GM18907 (cell line): ENCODE results near the gene B3GALNT1.

ENCODE experiments used
- ATAC-seq: cut with Tn5 transposase; IDR thresholded peaks from one replicate; pipeline ENCODE4 v1.9.1; 2021; ENCODE audit warnings: mild to moderate bottlenecking, moderate library complexity; ENCODE audit not compliant: unreplicated experiment

Gene B3GALNT1

GRCh38 chr3:161081633-161082032 is 23.5 kb downstream of the B3GALNT1 start:
- peak; percentile 91 for ATAC-seq

GRCh38 chr3:161073181-161073580 is 32.0 kb downstream of the B3GALNT1 start:
- no peak for ATAC-seq

- ATAC-seq, result no peak
These were observed 32.4 kb downstream of the B3GALNT1 start for GRCh38 chr3:161072751-161073150.

GRCh38 chr3:161072211-161072621 is 32.9 kb downstream of the B3GALNT1 start:
- ATAC-seq, result no peak

GRCh38 chr3:161070980-161071663 is 34.0 kb downstream of the B3GALNT1 start:
- ATAC-seq, result no peak

GRCh38 chr3:161070252-161070930 is 34.8 kb downstream of the B3GALNT1 start:
- no peak for ATAC-seq

- ATAC-seq, result peak; percentile 98
These were observed 35.5 kb downstream of the B3GALNT1 start for GRCh38 chr3:161069511-161070251.

GRCh38 chr3:161067335-161067734 is 37.8 kb downstream of the B3GALNT1 start:
- ATAC-seq, result peak; percentile 39

- no peak for ATAC-seq
These were observed 38.2 kb downstream of the B3GALNT1 start for GRCh38 chr3:161066930-161067329.

GRCh38 chr3:161064413-161064812 is 40.7 kb downstream of the B3GALNT1 start:
- ATAC-seq, result no peak

GRCh38 chr3:161054860-161055604 is 50.1 kb downstream of the B3GALNT1 start:
- ATAC-seq, result no peak

GRCh38 chr3:161051856-161052255 is 53.3 kb downstream of the B3GALNT1 start:
- no peak for ATAC-seq

- no peak for ATAC-seq
These were observed 54.2 kb downstream of the B3GALNT1 start for GRCh38 chr3:161050935-161051334.

GRCh38 chr3:161049683-161050248 is 55.4 kb downstream of the B3GALNT1 start:
- no peak for ATAC-seq

- ATAC-seq, result peak; percentile 76
These were observed 61.7 kb downstream of the B3GALNT1 start for GRCh38 chr3:161043336-161044035.

- peak; percentile 77 for ATAC-seq
These were observed 63.1 kb downstream of the B3GALNT1 start for GRCh38 chr3:161042023-161042501.

- no peak for ATAC-seq
These were observed 66.4 kb downstream of the B3GALNT1 start for GRCh38 chr3:161038725-161039124.

GRCh38 chr3:161035711-161036110 is 69.4 kb downstream of the B3GALNT1 start:
- no peak for ATAC-seq

- peak; percentile 95 for ATAC-seq
These were observed 70.1 kb downstream of the B3GALNT1 start for GRCh38 chr3:161034913-161035550.
